ENCODE measurements around the gene CD302.

- TF ChIP-seq CTCF (optimal IDR thresholded peaks at IDR 0.05 in 1 of 3, IDR thresholded peaks at IDR 0.05 in 1 of 3, conservative IDR thresholded peaks at IDR 0.05 in 1 of 3; ENCODE audit: extremely low read depth in 1 of 3, insufficient read depth in 2 of 3, low read length in 3 of 3) (no peak), EZH2 (IDR thresholded peaks at IDR 0.05; ENCODE audit: low read length) (no peak)
These were observed 77.3 kb downstream of the CD302 start for GRCh38 chr2:159720676-159721075.
